Suppressor macrophage treated with lipopolysaccharide for 4 hours (primary cell): Measurements from ENCODE around the gene OR2C3.
"Not testable (repeated sequence)": the region's sequence is repeated elsewhere in the genome, so short reads cannot be mapped to it uniquely, and the experiment has no call there.

Experiments used
- DNase-seq: peaks from one replicate; pipeline ENCODE4 v3.0.0-alpha.2; 2020

The OR2C3 gene

GRCh38 chr1:247536340-247536739, at the start of gene OR2C3:
TSS of gene OR2C3 (minus strand) at chr1:247536440. CDS start at chr1:247532511, 3,929 bp downstream.
- no peak for DNase-seq

- no peak for DNase-seq
These were observed 42.8 kb upstream of the OR2C3 start for GRCh38 chr1:247578946-247579460.

GRCh38 chr1:247576514-247576913, 40.3 kb upstream of the OR2C3 start:
- peak; percentile 69 for DNase-seq

GRCh38 chr1:247574664-247575063, 38.4 kb upstream of the OR2C3 start:
- DNase-seq, result no peak

GRCh38 chr1:247574236-247574635, 38.0 kb upstream of the OR2C3 start:
- DNase-seq, result no peak

- DNase-seq, result no peak
These were observed 26.0 kb upstream of the OR2C3 start for GRCh38 chr1:247562198-247562597.

GRCh38 chr1:247561711-247562110, 25.5 kb upstream of the OR2C3 start:
- DNase-seq, result no peak

GRCh38 chr1:247557926-247558674, 21.9 kb upstream of the OR2C3 start:
- DNase-seq, result no peak

- DNase-seq, result no peak
These were observed 16.0 kb upstream of the OR2C3 start for GRCh38 chr1:247552231-247552630.

- DNase-seq, result no peak
These were observed 15.5 kb upstream of the OR2C3 start for GRCh38 chr1:247551721-247552120.

- DNase-seq, result peak; percentile 58
These were observed 12.5 kb upstream of the OR2C3 start, which contains the start of gene GCSAML for GRCh38 chr1:247548769-247549182. TSS of gene GCSAML (plus strand) at chr1:247549134. CDS start at chr1:247549192, 58 bp downstream.

- DNase-seq, result no peak
These were observed 11.9 kb upstream of the OR2C3 start for GRCh38 chr1:247548092-247548491.

GRCh38 chr1:247542811-247543210, 6.6 kb upstream of the OR2C3 start:
- no peak for DNase-seq

GRCh38 chr1:247540581-247540980, 4.3 kb upstream of the OR2C3 start:
- no peak for DNase-seq

- DNase-seq, result no peak
These were observed 3.0 kb upstream of the OR2C3 start for GRCh38 chr1:247539215-247539614.

GRCh38 chr1:247538561-247538960, 2.3 kb upstream of the OR2C3 start:
- no peak for DNase-seq

- DNase-seq, result no peak
These were observed 838 bp downstream of the OR2C3 start for GRCh38 chr1:247535402-247535801.

GRCh38 chr1:247531937-247532336, 4.3 kb downstream of the OR2C3 start:
- no peak for DNase-seq

- no peak for DNase-seq
These were observed 5.5 kb downstream of the OR2C3 start for GRCh38 chr1:247530785-247531184.

- peak; percentile 60 for DNase-seq
These were observed 6.4 kb downstream of the OR2C3 start for GRCh38 chr1:247529771-247530355.

- DNase-seq, result no peak
These were observed 7.3 kb downstream of the OR2C3 start for GRCh38 chr1:247528812-247529474.

GRCh38 chr1:247521886-247522285, 14.4 kb downstream of the OR2C3 start:
- DNase-seq, result not testable (repeated sequence)

- DNase-seq, result no peak
These were observed 17.7 kb downstream of the OR2C3 start for GRCh38 chr1:247518613-247518891.
